ENCODE results near the gene ARID2. TPM values are rescaled to one million over a fixed set of nuclear protein-coding genes. Genes with fewer than 3 reads are reported as not detected.

The ARID2 gene
- total RNA-seq, 3 donors from 2014 or later: 28.9 to 46.4 (median 43.3) TPM

DNA sequence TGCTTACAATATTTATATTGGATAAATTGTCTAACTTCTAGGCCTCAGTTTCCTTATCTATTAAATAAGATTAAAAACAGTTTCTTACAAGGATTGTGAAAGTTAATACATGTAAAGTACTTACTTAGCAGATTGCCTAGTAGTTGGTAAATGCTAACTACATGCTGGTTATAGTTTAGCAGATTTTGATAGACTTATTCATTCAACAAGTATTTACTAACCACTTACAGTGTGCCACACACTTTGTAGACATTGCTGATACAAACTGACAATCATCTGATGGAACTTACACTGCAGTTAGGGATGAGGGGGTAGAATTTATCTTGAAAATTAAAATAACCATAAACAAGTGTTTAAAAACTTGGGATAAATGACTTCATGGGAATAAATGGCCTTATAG, 50.4 kb downstream of the ARID2 start:
- Histone ChIP-seq H3K36me3 (ENCODE audit: low read depth) (no peaks in the 10 kb centered on the region), H3K4me3 (no peak overlapping the region), H3K9me3 (no peaks in the 10 kb centered on the region), H3K4me1 (ENCODE audit: low read depth) (no peaks in the 10 kb centered on the region)
- ATAC-seq: no peak
- TF ChIP-seq, protein P1, sequence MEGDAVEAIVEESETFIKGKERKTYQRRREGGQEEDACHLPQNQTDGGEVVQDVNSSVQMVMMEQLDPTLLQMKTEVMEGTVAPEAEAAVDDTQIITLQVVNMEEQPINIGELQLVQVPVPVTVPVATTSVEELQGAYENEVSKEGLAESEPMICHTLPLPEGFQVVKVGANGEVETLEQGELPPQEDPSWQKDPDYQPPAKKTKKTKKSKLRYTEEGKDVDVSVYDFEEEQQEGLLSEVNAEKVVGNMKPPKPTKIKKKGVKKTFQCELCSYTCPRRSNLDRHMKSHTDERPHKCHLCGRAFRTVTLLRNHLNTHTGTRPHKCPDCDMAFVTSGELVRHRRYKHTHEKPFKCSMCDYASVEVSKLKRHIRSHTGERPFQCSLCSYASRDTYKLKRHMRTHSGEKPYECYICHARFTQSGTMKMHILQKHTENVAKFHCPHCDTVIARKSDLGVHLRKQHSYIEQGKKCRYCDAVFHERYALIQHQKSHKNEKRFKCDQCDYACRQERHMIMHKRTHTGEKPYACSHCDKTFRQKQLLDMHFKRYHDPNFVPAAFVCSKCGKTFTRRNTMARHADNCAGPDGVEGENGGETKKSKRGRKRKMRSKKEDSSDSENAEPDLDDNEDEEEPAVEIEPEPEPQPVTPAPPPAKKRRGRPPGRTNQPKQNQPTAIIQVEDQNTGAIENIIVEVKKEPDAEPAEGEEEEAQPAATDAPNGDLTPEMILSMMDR (IDR thresholded peaks at IDR 0.05): no peak
- no peak for DNase-seq
- intact Hi-C loops (cut with DNase I, micrococcal nuclease): no loop called here

DNA sequence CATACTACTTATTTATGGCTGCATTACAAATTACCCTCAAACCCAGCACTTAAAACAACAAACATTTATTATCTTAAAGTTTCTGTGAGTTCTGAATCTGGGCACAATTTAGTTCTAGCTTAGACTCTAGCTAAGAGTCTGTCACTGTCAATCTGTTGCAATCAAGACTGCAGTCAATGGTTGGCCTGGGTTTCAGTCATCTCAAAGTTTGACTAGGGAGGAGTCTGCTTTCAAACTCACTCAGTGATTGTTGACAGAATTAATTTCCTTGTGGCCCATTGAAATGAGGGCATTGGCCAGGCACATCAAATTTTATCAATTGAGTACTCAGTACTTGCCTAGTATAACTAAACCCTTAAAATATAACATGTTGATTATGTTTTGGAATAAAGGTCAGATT, 51.6 kb downstream of the ARID2 start:
- TF ChIP-seq, protein P1 (IDR thresholded peaks at IDR 0.05): no peak
- Histone ChIP-seq H3K9me3 (no peaks in the 10 kb centered on the region), H3K4me1 (ENCODE audit: low read depth) (no peaks in the 10 kb centered on the region), H3K36me3 (ENCODE audit: low read depth) (no peaks in the 10 kb centered on the region), H3K4me3 (no peak overlapping the region)
- DNase-seq (no peak), ATAC-seq (peak; percentile 59)
- intact Hi-C loops (cut with DNase I, micrococcal nuclease): no loop called here

DNA sequence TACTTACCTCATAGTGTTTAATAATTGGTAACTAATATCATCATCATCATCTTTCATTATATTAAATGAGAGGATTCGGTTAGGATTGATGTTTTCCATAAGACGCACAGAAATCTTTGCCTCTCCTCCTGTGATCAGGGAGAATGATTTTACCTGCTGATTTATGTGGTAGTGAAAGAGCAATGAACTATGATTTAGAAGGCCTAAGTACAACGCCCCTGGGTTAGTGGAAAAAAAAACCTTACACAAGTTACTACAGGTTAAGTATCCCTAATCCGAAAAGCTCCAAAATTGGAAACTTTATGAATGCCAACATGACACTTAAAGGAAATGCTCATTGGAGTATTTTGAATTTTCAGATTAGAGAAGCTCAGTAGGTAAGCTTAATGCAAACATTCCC, 55.8 kb downstream of the ARID2 start:
- TF ChIP-seq, protein P1 (IDR thresholded peaks at IDR 0.05): no peak
- ATAC-seq: no peak
- no peak for DNase-seq
- Histone ChIP-seq H3K4me3 (no peak overlapping the region), H3K36me3 (ENCODE audit: low read depth) (no peaks in the 10 kb centered on the region), H3K4me1 (ENCODE audit: low read depth) (no peaks in the 10 kb centered on the region), H3K9me3 (no peaks in the 10 kb centered on the region)
- intact Hi-C loops (cut with DNase I, micrococcal nuclease): no loop called here

DNA sequence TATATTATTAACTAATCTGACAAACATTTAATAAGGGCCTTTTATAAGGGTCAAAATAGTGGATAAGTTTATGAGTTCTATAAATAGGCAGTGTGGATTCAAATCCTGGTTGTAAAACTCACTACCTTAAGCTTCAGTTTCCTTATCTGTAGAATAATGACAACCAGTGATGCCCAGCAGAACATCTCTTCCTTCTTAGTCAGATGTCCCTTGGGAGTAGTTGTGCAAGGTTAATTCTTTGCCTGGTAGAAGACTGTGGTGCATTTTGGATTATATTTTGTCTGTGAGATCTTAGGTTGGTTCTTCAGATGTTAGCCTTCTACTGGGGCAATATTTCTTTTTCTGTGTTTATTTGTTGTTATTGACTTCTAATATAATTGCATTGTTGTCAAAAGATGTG, 59.5 kb downstream of the ARID2 start:
- Histone ChIP-seq H3K4me1 (ENCODE audit: low read depth) (no peaks in the 10 kb centered on the region), H3K9me3 (no peaks in the 10 kb centered on the region), H3K4me3 (no peak overlapping the region), H3K36me3 (ENCODE audit: low read depth) (no peaks in the 10 kb centered on the region)
- DNase-seq (no peak), ATAC-seq (no peak)
- TF ChIP-seq, protein P1 (IDR thresholded peaks at IDR 0.05): no peak
- intact Hi-C loops (cut with DNase I, micrococcal nuclease): no loop called here

DNA sequence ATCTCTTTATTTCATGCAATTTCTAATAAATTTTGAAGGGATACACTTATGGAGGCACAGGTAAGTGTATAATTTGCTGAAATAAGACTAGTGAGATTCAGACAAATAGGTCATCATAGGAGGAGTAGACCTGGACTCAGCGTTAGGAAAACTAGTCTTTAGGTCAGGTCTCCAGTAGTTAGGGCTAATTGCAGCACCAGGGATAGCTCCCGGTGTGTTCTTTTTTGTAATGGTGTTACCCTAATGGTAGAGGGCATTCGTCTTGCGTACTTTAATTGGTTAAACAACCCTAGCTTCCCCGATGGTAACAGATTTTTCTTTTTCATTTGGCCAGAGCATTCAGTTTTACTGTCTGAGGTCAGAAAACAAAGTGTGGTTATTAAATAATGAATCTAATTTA, 64.9 kb downstream of the ARID2 start:
- Histone ChIP-seq H3K36me3 (ENCODE audit: low read depth) (no peaks in the 10 kb centered on the region), H3K4me1 (ENCODE audit: low read depth) (no peaks in the 10 kb centered on the region), H3K4me3 (no peak overlapping the region), H3K9me3 (no peaks in the 10 kb centered on the region)
- ATAC-seq (no peak), DNase-seq (no peak)
- TF ChIP-seq, protein P1 (IDR thresholded peaks at IDR 0.05): no peak
- intact Hi-C loops (cut with DNase I, micrococcal nuclease): no loop called here

DNA sequence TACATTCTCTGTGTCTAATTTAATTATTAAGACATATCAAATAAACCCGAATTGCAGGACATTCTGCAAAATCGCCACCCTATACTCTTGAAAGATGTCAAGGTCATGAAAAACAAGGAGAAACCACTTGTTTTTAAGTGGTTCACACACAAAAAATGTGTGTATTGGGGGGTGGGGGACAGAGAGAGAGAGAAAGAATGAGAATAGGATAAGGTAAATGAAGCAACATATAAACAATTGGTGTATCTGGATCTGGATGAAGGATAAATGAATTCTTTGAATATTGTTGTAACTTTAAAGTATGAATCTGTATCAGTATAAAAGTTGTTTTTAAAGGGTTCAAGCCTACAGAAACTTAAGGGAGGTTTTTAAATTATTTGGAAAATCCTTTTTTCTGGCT, 72.1 kb downstream of the ARID2 start:
- DNase-seq (no peak), ATAC-seq (no peak)
- Histone ChIP-seq H3K9me3 (no peaks in the 10 kb centered on the region), H3K4me1 (ENCODE audit: low read depth) (peaks cover 6% of the 10 kb centered on the region), H3K4me3 (no peak overlapping the region), H3K36me3 (ENCODE audit: low read depth) (no peaks in the 10 kb centered on the region)
- TF ChIP-seq, protein P1 (IDR thresholded peaks at IDR 0.05): no peak
- intact Hi-C loops (cut with DNase I, micrococcal nuclease): no loop called here
